ENCODE data around the gene OR52I2.
A peak's percentile ranks its signal among the peaks of the same experiment; 100 is the strongest.

OR52I2 gene
- 0 reads per million in 2 experiments for total RNA-seq

DNA sequence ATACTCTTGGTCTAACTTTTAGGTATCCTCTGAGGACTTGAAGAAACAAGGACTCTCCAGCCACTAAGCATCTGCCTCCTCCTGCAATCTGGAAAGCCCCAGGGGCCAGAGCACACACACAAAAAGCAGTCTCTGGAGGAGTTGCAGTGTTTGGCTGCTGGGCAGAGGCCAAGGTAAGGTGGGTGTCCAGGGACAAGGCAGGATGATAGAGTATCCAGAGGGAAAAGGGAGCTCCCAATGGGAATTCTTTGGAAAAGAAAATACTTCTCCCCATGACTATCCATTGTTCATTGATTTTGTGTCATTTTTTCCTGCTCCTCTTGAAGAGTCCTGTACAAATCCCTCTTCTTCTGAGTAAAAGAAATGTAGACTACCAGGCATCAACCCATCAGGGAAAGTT, at the start of gene OR52I2:
Gene OR52I2, plus strand, starts transcription at position 301 of the 400 bp plus-strand sequence.
- no peak for DNase-seq (ENCODE audit: low read depth)

DNA sequence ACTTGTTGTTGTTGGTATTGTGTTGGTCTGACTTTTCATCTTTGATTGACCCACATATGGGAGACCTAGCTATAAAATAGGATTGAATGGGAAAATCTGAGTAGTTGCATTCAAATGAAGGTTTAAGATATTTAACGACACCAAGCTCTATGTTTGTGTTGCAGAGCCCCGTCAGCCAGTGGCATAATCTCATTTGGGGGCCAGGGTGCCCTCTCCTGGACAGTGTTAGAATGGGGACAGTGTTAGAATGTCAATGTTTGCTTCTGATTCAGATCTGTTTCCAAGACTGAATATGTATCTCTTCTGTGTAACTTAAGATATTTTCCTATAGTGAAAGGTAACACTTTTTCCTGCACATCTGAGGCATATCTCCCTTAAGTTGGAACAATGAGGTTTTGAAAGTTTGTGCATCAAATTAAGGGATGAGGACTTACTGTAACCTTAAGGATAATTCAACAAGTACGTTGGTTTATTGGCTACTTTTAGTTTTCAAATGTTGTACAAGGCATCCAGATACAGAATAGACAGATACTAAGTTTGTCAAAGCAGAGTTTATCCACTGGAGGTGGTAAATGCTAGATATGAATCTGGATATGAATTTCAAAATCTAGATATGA, 41.8 kb upstream of the OR52I2 start:
- DNase-seq (ENCODE audit: low read depth): peak; percentile 20

DNA sequence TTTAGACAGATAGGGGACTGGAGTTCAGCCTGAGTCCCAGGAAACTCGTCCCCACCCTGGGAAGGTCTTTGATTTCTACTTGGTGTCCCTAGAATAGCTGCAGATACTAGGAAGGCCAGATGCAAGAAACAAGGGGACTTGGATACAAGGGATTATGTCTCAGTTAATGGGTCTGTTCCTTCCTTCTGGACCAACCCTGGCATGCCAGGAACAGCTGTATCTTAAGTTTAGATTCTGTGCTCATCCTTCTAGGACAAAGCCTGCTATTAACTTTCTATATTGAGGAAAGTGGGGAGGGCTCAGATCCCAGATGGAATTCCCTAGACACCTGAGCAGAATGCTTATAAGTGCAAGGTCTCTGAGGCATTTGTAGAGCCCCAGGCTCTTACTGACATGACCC, 40.5 kb upstream of the OR52I2 start:
- DNase-seq (ENCODE audit: low read depth): no peak

DNA sequence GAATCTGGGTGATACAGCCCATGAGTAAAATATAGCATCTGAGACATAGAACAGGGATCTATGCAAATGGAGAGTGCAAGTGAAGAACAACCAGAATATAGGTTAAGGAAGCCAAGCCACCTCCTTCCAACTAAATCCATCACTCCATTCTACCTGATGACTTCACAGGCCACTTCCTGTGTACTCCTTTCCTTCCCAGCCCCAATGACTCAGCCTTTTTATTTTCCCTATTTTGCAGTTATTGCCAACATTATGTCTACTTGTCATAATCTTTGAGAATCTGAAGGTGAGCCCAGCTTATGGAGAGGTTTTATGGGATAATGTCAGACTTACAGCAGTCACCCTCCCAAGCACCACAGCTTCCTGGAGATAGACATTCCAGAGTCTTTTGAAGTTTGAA, 38.0 kb upstream of the OR52I2 start:
- no peak for DNase-seq (ENCODE audit: low read depth)

DNA sequence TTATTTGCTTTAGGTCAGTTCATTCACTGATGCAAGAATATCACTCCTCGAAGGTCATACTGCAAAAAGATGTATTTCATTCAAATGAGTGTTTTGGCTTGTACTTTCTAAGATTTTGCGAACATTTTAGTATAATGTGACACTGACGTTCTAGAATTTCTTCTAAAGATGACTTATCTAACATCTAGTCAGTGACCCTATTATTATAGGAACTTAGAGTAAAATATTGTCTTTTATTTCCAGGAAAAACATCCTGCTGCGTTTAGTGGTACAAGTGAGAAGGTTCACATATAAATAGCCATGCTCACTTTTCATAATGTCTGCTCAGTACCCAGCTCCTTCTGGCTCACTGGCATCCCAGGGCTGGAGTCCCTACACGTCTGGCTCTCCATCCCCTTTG, 36.7 kb upstream of the OR52I2 start, which contains the start of gene OR52M1:
Gene OR52M1, plus strand, starts transcription at position 301 of the 400 bp plus-strand sequence. Its CDS starts 0 bp downstream, at position 301.
- DNase-seq (ENCODE audit: low read depth): no peak

DNA sequence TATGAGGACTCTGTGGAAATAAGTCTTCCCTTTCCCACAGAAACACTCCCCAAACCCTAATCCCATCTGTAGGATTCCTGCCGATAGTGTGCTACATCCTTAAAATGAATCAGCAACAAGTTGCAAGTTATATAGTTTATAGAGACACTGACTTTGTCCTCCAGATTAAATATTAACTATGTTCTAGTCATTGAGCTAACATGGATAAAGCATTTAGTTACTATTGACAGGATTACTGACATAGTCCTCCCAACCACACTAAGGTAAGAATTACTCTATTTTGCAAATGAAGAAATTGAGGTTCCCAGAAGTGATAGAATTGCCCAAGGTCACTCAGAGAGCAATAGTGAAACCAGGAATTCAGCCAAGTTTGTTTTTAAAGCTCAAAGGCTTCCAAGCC, 34.7 kb upstream of the OR52I2 start:
- no peak for DNase-seq (ENCODE audit: low read depth)

DNA sequence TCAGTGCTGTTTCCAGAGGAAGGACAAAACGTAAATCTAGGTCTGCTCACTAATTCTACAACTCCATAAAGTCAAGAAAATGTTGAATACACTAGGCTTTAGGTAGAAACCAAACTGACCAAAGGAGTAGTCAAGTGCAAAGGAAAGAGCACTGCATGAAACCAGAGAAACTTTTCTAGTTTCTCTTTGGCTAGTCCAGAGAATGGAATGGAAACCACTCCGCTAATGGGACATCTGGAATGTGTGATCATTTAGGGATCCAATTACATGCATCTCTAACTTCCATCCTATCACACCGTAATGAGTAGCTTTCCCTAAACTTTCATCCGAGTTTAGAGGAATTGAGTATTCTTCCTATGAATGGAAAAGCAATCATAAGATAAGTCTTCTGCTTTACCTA, 34.1 kb upstream of the OR52I2 start:
- DNase-seq (ENCODE audit: low read depth): no peak

DNA sequence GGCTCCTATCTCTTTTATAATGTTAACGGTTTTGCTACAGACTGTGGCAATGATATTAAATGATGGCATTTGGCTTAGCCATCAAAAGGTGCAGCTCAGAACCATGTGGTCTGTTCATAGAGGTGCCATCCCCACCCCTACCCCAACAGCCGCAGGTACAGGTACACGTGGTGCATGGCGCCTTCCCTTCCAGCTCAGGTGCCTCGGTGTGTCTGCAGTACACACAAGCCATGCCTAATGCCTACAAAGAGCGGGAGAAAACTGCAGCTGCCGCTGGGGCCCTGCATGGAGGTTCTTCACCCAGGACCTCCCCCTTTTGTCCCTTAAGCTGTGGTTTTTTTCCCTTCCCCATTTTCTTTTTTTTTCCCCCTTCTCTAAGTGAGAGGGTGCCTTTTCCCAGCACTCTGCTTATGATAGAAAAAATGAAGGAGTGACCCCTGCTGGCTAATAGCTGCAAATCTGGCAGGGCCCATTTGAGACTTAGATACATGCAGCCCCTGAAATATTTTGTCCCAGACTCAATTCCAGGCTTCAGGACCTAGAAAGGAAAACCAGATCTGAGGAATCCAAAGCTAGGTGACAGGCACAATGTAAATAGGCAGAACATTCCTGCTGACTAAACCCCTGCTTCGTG, 30.1 kb upstream of the OR52I2 start:
- no peak for DNase-seq (ENCODE audit: low read depth)

DNA sequence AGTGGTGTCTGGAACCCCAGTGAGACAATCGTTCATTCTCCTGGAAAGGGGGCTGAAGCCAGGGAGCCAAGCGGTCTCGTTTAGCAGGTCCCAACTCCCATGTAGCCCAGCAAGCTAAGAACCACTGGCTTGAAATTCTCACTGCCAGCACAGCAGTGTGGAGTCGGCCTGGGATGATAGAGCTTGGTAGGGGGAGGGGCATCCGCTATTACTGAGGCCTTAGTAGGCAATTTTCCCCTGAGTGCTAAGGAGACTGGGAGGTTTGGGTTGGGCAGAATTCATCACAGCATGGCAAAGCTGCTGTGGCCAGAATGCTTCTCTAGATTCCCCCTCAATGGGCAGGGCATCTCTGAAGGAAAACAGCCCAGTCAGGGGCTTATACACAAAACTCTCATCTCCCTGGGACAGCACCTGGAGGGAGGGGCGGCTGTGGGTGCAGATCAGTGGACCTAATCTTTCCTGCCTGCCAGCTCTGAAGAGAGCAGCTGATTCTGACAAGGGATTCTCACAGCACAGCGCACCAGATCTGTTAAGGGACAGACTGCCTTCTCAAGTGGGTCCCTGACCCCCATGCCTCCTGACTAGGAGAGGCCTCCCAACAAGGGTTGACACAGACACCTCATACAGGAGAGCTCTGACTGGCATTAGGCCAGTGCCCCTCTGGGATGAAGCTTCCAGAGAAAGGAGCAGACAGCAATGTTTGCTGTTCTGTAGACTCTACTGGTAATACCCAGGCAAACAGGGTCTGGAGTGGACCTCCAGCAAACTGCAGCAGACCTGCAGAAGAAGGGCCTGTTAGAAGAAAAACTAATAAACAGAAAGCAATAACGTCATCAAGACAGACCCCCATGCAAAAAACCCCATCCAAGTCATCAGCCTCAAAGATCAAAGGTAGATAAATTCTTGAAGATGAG, 21.8 kb upstream of the OR52I2 start:
- no peak for DNase-seq (ENCODE audit: low read depth)

DNA sequence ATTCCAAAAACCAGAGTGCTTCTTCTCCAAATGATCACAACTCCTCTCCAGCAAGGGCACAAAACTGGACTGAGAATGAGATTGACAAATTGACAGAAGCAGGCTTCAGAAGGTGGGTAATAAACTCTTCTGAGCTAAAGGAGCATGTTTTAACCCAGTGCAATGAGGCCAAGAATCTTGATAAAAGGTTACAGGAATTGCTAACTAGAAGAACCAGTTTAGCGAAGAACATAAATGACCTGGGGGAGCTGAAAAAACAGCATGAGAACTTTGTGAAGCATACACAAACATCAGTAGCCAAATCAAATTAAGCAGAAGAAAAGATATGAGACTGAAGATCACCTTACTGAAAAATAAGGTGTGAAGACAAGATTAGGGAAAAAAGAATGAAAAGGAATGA, 21.1 kb upstream of the OR52I2 start:
- DNase-seq (ENCODE audit: low read depth): no peak

DNA sequence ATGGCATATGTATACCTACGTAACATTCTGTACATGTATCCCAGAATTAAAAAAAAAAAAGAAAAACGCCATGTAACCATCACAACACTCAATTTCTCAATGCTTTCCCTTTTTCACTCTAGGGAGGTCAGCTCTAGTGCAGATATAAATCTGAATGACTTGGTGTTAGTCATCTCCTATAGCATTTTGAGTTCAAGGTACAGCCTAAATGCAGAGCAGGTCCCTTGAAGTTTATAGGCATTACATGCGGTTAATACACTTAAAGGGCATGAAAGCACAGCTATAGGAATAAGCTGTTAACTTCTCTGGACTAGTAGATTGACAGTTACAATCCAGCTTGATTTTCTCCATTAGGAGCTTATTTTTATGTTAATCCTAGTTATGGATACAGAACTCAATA, 16.2 kb upstream of the OR52I2 start:
- no peak for DNase-seq (ENCODE audit: low read depth)

DNA sequence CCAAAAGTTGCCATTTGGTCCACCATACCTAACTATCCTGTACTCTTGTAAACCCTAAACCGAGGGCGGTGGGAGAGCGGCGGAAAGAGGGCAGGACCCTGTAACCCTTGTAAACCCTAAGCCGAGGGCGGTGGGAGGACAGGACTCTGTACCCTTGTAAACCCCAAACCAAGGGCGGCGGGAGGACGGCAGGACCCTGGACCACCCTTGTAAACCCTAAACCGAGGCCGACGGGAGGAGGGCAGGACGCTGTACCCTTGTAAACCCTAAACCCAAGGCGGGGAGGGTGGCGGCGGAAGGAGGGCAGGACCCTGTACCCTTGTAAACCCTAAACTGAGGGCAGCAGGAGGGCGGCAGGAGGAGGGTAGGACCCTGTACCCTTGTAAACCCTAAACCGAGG, 12.5 kb upstream of the OR52I2 start:
- DNase-seq (ENCODE audit: low read depth): no peak

DNA sequence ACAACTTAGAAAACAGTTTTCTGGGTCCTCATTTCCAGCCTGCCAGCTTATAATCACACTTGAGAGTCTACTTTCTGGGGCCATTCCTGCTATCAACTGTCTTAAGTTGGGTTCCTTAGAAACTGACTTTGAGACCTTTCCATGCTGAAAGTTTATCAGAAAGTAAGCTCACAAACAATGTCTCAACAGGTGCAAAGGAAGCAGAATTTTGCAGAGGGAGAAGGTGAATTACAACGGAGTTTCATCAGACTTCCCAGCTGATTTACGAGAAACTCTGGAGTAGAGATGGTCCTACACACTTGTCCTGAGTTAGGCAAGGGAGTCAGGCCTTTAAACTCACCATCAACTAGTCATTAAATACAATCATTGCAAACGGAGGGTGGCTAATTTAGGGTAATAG, 4.7 kb upstream of the OR52I2 start:
- DNase-seq (ENCODE audit: low read depth): no peak

DNA sequence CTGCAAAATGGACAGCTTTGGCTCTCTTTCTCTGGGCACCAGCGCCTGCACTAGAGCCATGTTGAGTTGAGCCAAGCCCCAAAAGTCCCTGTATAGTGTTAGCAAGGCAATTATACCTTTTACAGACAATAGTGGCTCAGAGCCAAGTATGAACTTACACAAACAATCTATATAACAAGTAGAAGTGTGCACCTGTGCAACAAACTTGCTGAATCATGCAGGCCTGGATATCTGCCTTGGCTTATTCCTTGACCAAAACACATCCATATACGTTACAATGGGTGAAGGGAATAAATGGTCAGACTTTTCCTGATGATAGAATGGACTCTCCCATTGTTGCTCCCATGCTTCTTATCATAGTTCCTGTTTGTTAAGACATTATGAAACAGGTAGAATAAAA, 3.8 kb upstream of the OR52I2 start:
- no peak for DNase-seq (ENCODE audit: low read depth)

DNA sequence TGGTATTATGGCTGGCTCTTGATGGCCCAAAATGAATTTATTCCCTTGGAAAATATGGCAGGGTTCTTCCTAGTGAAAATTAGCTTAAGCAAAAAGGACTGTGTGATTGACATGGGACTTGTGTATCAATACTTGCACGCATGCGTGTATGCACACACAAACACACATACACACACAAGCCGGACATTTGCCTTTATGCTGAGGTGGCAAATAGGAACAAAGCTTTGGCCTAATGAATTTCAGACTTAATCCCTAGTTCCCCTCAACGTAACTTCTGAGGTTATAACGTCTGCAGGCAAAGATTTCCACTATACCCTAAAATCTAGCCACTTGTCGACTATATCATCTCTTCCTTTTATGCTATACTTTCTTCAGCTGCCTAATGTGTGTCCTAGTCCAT, 2.9 kb upstream of the OR52I2 start:
- DNase-seq (ENCODE audit: low read depth): no peak

DNA sequence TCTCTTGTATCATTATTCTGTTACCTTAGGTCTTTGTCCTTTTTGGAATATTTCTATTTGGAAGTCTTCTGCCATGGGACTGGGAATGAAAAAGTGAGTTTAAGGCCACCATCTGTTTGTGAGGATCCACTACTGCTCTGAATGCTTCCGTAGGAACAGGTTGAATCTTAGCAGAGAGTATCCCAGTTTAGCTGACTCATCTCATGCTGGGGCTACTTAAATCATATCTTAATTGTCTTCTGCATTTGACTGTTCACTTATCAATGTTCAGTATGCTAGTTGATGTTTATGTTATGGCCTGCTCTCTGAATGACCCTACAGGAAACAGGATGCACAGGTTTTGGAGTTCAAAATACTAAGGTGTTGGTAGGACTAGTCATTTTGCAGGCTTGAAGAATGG, 1.4 kb upstream of the OR52I2 start:
- DNase-seq (ENCODE audit: low read depth): no peak

DNA sequence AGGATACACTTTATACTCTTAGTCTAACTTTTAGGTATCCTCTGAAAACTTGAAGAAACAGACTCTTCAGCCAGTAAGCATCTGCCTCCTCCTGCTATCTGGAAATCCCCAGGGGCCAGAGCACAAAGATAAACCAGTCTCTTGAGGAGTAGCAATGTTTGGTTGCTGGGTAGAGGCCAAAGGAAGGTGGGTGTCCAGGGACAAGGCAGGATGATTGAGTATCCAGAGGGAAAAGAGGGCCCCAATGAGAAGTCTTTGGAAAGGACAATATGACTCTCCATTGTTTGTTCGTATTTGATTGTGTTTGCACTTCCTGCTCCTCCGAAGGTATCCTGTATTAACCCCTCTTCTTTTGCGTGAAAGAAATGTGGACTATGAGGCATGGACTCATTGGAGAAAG, 7.5 kb downstream of the OR52I2 start:
- DNase-seq (ENCODE audit: low read depth): no peak

DNA sequence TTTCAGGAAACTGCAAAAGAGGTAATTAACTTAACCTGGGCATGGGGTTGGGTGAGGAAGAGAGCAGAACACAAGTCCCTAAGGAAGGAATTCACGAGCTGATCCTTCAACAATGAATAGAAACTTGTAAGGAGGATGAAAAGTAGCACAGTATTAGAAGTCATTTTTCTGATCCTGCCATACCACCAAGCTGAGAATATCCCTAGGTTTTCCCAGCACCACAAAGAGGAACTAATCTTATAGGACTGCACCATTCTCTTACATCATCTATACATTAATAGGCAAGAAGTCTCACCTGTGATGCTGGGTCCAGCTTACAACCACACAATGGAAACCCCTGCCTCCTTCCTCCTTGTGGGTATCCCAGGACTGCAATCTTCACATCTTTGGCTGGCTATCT, 12.2 kb downstream of the OR52I2 start, which contains the start of gene OR52I1:
Gene OR52I1, plus strand, starts transcription at position 301 of the 400 bp plus-strand sequence. Its CDS starts 0 bp downstream, at position 301.
- DNase-seq (ENCODE audit: low read depth): no peak

DNA sequence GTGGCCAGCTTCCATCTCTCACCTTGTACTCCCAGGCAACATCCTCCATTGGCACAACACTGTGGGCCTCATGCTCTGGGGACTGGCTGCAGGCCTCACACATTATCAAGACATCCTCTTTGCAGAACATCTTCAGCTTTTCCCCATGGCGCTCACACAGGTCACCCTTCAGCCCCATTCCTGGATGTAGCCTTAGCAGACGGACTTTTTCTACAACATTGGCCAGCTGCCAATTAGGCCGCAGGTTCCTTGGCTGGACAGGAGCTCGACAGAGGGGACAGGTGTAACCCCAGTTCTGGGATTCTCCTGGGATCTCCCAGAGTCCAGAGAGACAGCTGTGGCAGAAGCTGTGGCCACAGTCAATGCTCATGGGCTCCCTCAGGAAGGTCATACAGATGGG, 23.5 kb downstream of the OR52I2 start:
- DNase-seq (ENCODE audit: low read depth): no peak

DNA sequence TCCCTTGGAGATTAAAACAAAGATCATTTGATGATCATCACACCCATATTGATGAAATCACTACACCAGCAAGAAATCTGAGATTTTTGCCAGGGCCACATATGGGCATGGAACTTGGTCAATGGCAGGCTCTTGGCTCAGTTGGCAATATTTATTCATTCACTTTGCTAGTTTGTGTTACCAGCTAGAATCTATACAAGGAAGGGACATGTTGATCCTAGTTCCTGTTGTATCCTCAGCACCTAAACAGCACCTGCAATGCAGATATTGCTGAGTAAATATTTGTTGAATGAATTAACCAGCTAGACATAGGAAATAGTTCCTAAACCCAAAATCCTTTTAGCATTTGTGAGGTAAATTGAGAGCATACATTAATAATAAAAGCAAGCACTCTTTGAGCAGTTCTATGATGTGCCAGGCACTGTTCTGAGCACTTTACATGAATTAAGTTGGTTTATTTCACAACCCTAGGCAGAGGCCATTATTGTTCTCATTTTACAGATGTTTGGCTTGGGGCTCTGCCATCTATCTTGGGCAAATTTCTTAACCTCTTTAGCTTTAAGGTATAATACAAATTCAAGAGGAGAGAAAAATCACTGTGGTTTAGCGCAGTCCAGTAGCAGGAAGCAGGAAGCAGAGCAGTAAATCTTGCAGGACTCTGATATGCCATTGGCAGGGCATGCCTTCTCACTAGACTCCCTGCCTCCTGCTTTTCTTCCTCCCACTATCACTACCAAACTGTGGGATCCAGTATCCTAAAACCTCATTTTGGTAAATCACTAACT, 24.9 kb downstream of the OR52I2 start:
- DNase-seq (ENCODE audit: low read depth): no peak

DNA sequence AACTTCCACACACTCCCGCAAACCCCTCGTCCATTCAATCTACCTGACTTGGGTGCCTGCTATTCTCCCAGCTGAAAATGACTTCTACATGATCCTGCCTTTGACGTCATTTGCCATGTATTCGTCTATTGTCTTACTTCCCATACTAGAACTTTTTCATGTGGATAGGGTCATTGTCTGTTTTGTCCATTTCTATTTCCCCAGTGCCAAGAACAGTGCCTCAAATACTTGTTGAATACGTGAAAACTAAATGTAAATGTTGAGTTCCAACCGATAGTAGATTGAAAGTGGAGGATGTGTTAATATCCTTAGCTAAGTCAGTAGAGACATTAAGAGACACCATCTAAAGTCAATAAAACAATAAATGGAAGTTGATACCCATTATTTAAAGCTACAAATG, 25.6 kb downstream of the OR52I2 start:
- DNase-seq (ENCODE audit: low read depth): no peak
